HEK293 (cell line): ENCODE data around the gene CMTM4.
A peak's percentile ranks its signal among the peaks of the same experiment; 100 is the strongest.

Experiments used
- CTCF ChIA-PET: fragments of 350-600 bp; formaldehyde crosslinking; extraction: SDS; loops from one replicate; lab custom pipeline; 2021; ENCODE audit warnings: antibody characterized with exemption; lab: Yijun Ruan, JAX
- POLR2A ChIA-PET: fragments of 300-600 bp; formaldehyde crosslinking; extraction: SDS; loops from one replicate; lab custom pipeline; 2020; ENCODE audit warnings: antibody characterized with exemption, inconsistent platforms; lab: Yijun Ruan, JAX
- H3K27ac ChIP-seq: fragments of 200-500 bp; sonication (Bioruptor generic); 2 replicates; pipeline ENCODE4 v1.5.1; 2014; ENCODE audit warnings: low read depth, low read length, control low read depth, inconsistent platforms; ENCODE audit errors: extremely low read depth
- H3K36me3 ChIP-seq, 2 experiments: fragments of 200-500 bp in 1 of 2; sonication (Bioruptor generic) in 1 of 2; 1 replicate in 1 of 2; 2 replicates in 1 of 2; pipeline ENCODE4 v1.5.1; 2014 to 2017; ENCODE audit warnings: inconsistent platforms in 2 of 2, low read length in 2 of 2; ENCODE audit not compliant: control insufficient read depth in 2 of 2, insufficient read depth in 1 of 2
- H3K4me1 ChIP-seq: fragments of 200-500 bp; sonication (Bioruptor generic); 2 replicates; pipeline ENCODE4 v1.5.1; 2014; ENCODE audit warnings: mild to moderate bottlenecking, low read length, inconsistent platforms; ENCODE audit not compliant: control insufficient read depth, insufficient read depth
- H3K4me3 ChIP-seq: 2 replicates; pipeline ENCODE4 v1.5.1; 2011; ENCODE audit warnings: low read depth, mild to moderate bottlenecking, control low read depth, low read length, moderate library complexity
- H3K9me3 ChIP-seq: fragments of 200-500 bp; sonication (Bioruptor generic); 2 replicates; pipeline ENCODE4 v1.5.1; 2014; ENCODE audit warnings: low read depth, low read length, inconsistent platforms; ENCODE audit not compliant: control insufficient read depth, insufficient read depth
- BCL11A ChIP-seq: fragments of 450-650 bp; formaldehyde crosslinking; IDR thresholded peaks from 2 replicates; pipeline ENCODE4 v1.5.1; 2016; ENCODE audit warnings: low read depth, missing biosample characterization, missing genetic modification characterization
- CTCF ChIP-seq: fragments of 450-650 bp; formaldehyde crosslinking; IDR thresholded peaks from 2 replicates; pipeline ENCODE4 v1.5.1; 2016; ENCODE audit warnings: missing biosample characterization, missing genetic modification characterization
- FEZF1 ChIP-seq: fragments of 450-650 bp; formaldehyde crosslinking; IDR thresholded peaks from 2 replicates; pipeline ENCODE4 v1.5.1; 2016; ENCODE audit warnings: missing biosample characterization, missing genetic modification characterization
- GLIS2 ChIP-seq: fragments of 450-650 bp; formaldehyde crosslinking; IDR thresholded peaks from 2 replicates; pipeline ENCODE4 v1.5.1; 2016; ENCODE audit warnings: missing biosample characterization, missing genetic modification characterization
- INSM2 ChIP-seq: fragments of 450-650 bp; formaldehyde crosslinking; IDR thresholded peaks from 2 replicates; pipeline ENCODE4 v1.5.1; 2016; ENCODE audit warnings: missing biosample characterization, missing genetic modification characterization
- KLF10 ChIP-seq: fragments of 450-650 bp; IDR thresholded peaks from 2 replicates; pipeline ENCODE4 v1.5.1; 2018; ENCODE audit warnings: missing biosample characterization, mild to moderate bottlenecking, missing genetic modification characterization
- MZF1 ChIP-seq: fragments of 450-650 bp; formaldehyde crosslinking; IDR thresholded peaks from 2 replicates; pipeline ENCODE4 v1.5.1; 2017; ENCODE audit warnings: missing biosample characterization, missing genetic modification characterization, borderline replicate concordance
- PRDM1 ChIP-seq: fragments of 450-650 bp; formaldehyde crosslinking; IDR thresholded peaks from 2 replicates; pipeline ENCODE4; 2016; ENCODE audit warnings: missing biosample characterization, missing genetic modification characterization
- SALL2 ChIP-seq: fragments of 450-650 bp; formaldehyde crosslinking; IDR thresholded peaks from 2 replicates; pipeline ENCODE4 v1.5.0; 2017; ENCODE audit warnings: missing biosample characterization, mild to moderate bottlenecking, missing genetic modification characterization, borderline replicate concordance
- ZBTB17 ChIP-seq: fragments of 450-650 bp; formaldehyde crosslinking; IDR thresholded peaks from 2 replicates; pipeline ENCODE4 v1.5.1; 2016; ENCODE audit warnings: missing biosample characterization, missing genetic modification characterization
- ZBTB20 ChIP-seq: fragments of 450-650 bp; formaldehyde crosslinking; IDR thresholded peaks from 2 replicates; pipeline ENCODE4 v1.5.1; 2016; ENCODE audit warnings: missing biosample characterization, missing genetic modification characterization
- ZBTB21 ChIP-seq: fragments of 450-650 bp; formaldehyde crosslinking; IDR thresholded peaks from 2 replicates; pipeline ENCODE4 v1.5.1; 2017; ENCODE audit warnings: missing biosample characterization, missing genetic modification characterization
- ZBTB26 ChIP-seq: fragments of 450-650 bp; formaldehyde crosslinking; optimal IDR thresholded peaks from 2 replicates; pipeline ENCODE3; 2016; ENCODE audit warnings: missing biosample characterization, mild to moderate bottlenecking, missing genetic modification characterization
- ZIC2 ChIP-seq: fragments of 450-650 bp; formaldehyde crosslinking; IDR thresholded peaks from 2 replicates; pipeline ENCODE4 v1.5.1; 2016; ENCODE audit warnings: missing biosample characterization, missing genetic modification characterization
- ZNF133 ChIP-seq: fragments of 450-650 bp; formaldehyde crosslinking; IDR thresholded peaks from 2 replicates; pipeline ENCODE4 v1.5.1; 2016; ENCODE audit warnings: missing biosample characterization, missing genetic modification characterization
- ZNF157 ChIP-seq: fragments of 450-650 bp; formaldehyde crosslinking; IDR thresholded peaks from 2 replicates; pipeline ENCODE4 v1.5.1; 2016; ENCODE audit warnings: missing biosample characterization, missing genetic modification characterization
- ZNF184 ChIP-seq: fragments of 450-650 bp; IDR thresholded peaks from 2 replicates; pipeline ENCODE4 v1.5.1; 2018; ENCODE audit warnings: missing biosample characterization, mild to moderate bottlenecking, missing genetic modification characterization
- ZNF239 ChIP-seq: fragments of 450-650 bp; formaldehyde crosslinking; IDR thresholded peaks from 2 replicates; pipeline ENCODE4 v1.5.1; 2016; ENCODE audit warnings: missing biosample characterization, missing genetic modification characterization
- ZNF324 ChIP-seq: fragments of 450-650 bp; formaldehyde crosslinking; IDR thresholded peaks from 2 replicates; pipeline ENCODE4 v1.5.1; 2016; ENCODE audit warnings: missing biosample characterization, missing genetic modification characterization
- ZNF335 ChIP-seq: fragments of 450-650 bp; formaldehyde crosslinking; conservative IDR thresholded peaks from 2 replicates; pipeline ENCODE4 v1.5.1; 2016; ENCODE audit warnings: missing biosample characterization, missing genetic modification characterization
- ZNF366 ChIP-seq: fragments of 450-650 bp; formaldehyde crosslinking; conservative IDR thresholded peaks from 2 replicates; pipeline ENCODE4 v1.5.1; 2016; ENCODE audit warnings: missing biosample characterization, missing genetic modification characterization
- ZNF488 ChIP-seq: fragments of 450-650 bp; formaldehyde crosslinking; IDR thresholded peaks from 2 replicates; pipeline ENCODE4 v1.5.1; 2016; ENCODE audit warnings: missing biosample characterization, missing genetic modification characterization
- ZNF561 ChIP-seq: fragments of 450-650 bp; IDR thresholded peaks from 2 replicates; pipeline ENCODE4 v1.5.1; 2018; ENCODE audit warnings: missing biosample characterization, missing genetic modification characterization, borderline replicate concordance
- ZNF600 ChIP-seq: fragments of 450-650 bp; formaldehyde crosslinking; IDR thresholded peaks from 2 replicates; pipeline ENCODE4 v1.5.1; 2016; ENCODE audit warnings: missing biosample characterization, missing genetic modification characterization
- ZNF677 ChIP-seq: fragments of 450-650 bp; IDR thresholded peaks from 2 replicates; pipeline ENCODE4 v1.5.0; 2018; ENCODE audit warnings: missing biosample characterization, mild to moderate bottlenecking, missing genetic modification characterization, moderate library complexity
- ZNF707 ChIP-seq: fragments of 450-650 bp; formaldehyde crosslinking; IDR thresholded peaks from 2 replicates; pipeline ENCODE4 v1.5.1; 2016; ENCODE audit warnings: missing biosample characterization, missing genetic modification characterization
- ZNF843 ChIP-seq: fragments of 450-650 bp; formaldehyde crosslinking; IDR thresholded peaks from 2 replicates; pipeline ENCODE4 v1.5.1; 2016; ENCODE audit warnings: missing biosample characterization, missing genetic modification characterization
- ZSCAN30 ChIP-seq: fragments of 450-650 bp; IDR thresholded peaks from 2 replicates; pipeline ENCODE4 v1.5.1; 2018; ENCODE audit warnings: missing biosample characterization, mild to moderate bottlenecking, missing genetic modification characterization, moderate library complexity

CMTM4 gene

GRCh38 chr16:66651474-66651765, 45.1 kb downstream of the CMTM4 start:
- Histone ChIP-seq H3K36me3 (no peaks in the 10 kb centered on the region), H3K9me3 (no peaks in the 10 kb centered on the region), H3K27ac (no peak overlapping the region), H3K4me1 (peaks cover 5% of the 10 kb centered on the region), H3K4me3 (no peak overlapping the region)
- ChIA-PET POLR2A (interaction anchor here (1.2 to 1.6 kb wide), 3 partner anchors 9 to 46 kb away, joined by 3 to 10 read pairs (median 5); no protein-coding TSS in a partner anchor), CTCF (interaction anchor here (0.5 to 3.7 kb wide), 28 partner anchors 8 to 179 kb away, joined by 3 to 86 read pairs (median 5); partner anchors contain the start of genes CMTM4 and NAE1)
- TF ChIP-seq ZBTB20 (tag by site-specific recombination) (peak; percentile 88), ZNF133 (tag by site-specific recombination) (no peak), PRDM1 (tag by site-specific recombination) (peak; percentile 45)

GRCh38 chr16:66650707-66651473, 45.7 kb downstream of the CMTM4 start:
- ChIA-PET POLR2A (interaction anchor here (0.6 to 1.6 kb wide), 4 partner anchors 10 to 108 kb away, joined by 3 to 10 read pairs (median 4); no protein-coding TSS in a partner anchor), CTCF (interaction anchor here (0.5 to 3.7 kb wide), 38 partner anchors 8 to 674 kb away, joined by 3 to 86 read pairs (median 4); partner anchors contain the start of genes CMTM4 and NAE1)
- Histone ChIP-seq H3K36me3 (no peaks in the 10 kb centered on the region), H3K27ac (no peak overlapping the region; the same call in 1 of the 2 replicates), H3K9me3 (no peaks in the 10 kb centered on the region), H3K4me3 (no peak overlapping the region), H3K4me1 (peaks cover 5% of the 10 kb centered on the region)
- TF ChIP-seq CTCF = peak; percentile 87
- no peak for TF ChIP-seq ZNF677
- TF ChIP-seq ZNF324 = no peak
- peak; percentile 76; the same call in 1 of the 2 replicates for TF ChIP-seq ZSCAN30 (tag by site-specific recombination)
- no peak for TF ChIP-seq PRDM1 (tag by site-specific recombination)
- peak; percentile 33; the same call in 1 of the 2 replicates for TF ChIP-seq ZBTB17 (tag by site-specific recombination)
- TF ChIP-seq MZF1 (tag by site-specific recombination) = peak; percentile 60; the same call in 1 of the 2 replicates
- TF ChIP-seq ZBTB26 (tag by site-specific recombination) = no peak
- no peak for TF ChIP-seq SALL2 (tag by site-specific recombination)
- peak; percentile 71; the same call in 1 of the 2 replicates for TF ChIP-seq ZNF561 (tag by site-specific recombination)
- TF ChIP-seq ZBTB20 (tag by site-specific recombination) = no peak
- TF ChIP-seq ZNF366 = 0 out of 2 replicates have a peak, but pooled peaks have one; percentile 20
- TF ChIP-seq BCL11A = no peak
- TF ChIP-seq KLF10 = no peak
- TF ChIP-seq ZIC2 (tag by site-specific recombination) = peak; percentile 87
- TF ChIP-seq ZNF600 (tag by site-specific recombination) = peak; percentile 52
- TF ChIP-seq ZBTB21 (tag by site-specific recombination) = peak; percentile 69
- no peak for TF ChIP-seq INSM2
- no peak for TF ChIP-seq ZNF239 (tag by site-specific recombination)
- peak; percentile 91 for TF ChIP-seq FEZF1
- no peak for TF ChIP-seq GLIS2 (tag by site-specific recombination)
- no peak for TF ChIP-seq ZNF184 (tag by site-specific recombination)
- TF ChIP-seq ZNF488 = no peak
- peak; percentile 36; the same call in 1 of the 2 replicates for TF ChIP-seq ZNF843 (tag by site-specific recombination)
- no peak for TF ChIP-seq ZNF157 (tag by site-specific recombination)
- no peak for TF ChIP-seq ZNF707 (tag by site-specific recombination)
- TF ChIP-seq ZNF335 (tag by site-specific recombination) = peak; percentile 88
